ENCODE data around the gene CLDN6.
A peak's percentile ranks its signal among the peaks of the same experiment; 100 is the strongest.
"Not testable (repeated sequence)": the region's sequence is repeated elsewhere in the genome, so short reads cannot be mapped to it uniquely, and the experiment has no call there.

CLDN6 gene

GRCh38 chr16:3017794-3018506 is at the start of gene CLDN6:
CLDN6 (minus strand) TSS chr16:3018183; CDS start chr16:3016021, 2,162 bp downstream.
- no peak for DNase-seq

GRCh38 chr16:3066440-3066748 is 48.4 kb upstream of the CLDN6 start:
- DNase-seq = no peak

GRCh38 chr16:3065742-3066439 is 47.9 kb upstream of the CLDN6 start:
- DNase-seq = no peak

- DNase-seq = peak; percentile 72
Measured at GRCh38 chr16:3065069-3065741, 47.2 kb upstream of the CLDN6 start, which contains the start of gene IL32. IL32 (plus strand) TSS chr16:3065640; CDS start chr16:3065812, 172 bp downstream.

GRCh38 chr16:3063625-3064386 is 45.8 kb upstream of the CLDN6 start:
- no peak for DNase-seq

- no peak for DNase-seq
Measured at GRCh38 chr16:3062553-3062952, 44.6 kb upstream of the CLDN6 start.

GRCh38 chr16:3060339-3061127 is 42.5 kb upstream of the CLDN6 start:
- DNase-seq = no peak

GRCh38 chr16:3059723-3060242 is 41.8 kb upstream of the CLDN6 start:
- no peak for DNase-seq

- DNase-seq = peak; percentile 87
Measured at GRCh38 chr16:3059041-3059722, 41.2 kb upstream of the CLDN6 start.

- peak; percentile 58 for DNase-seq
Measured at GRCh38 chr16:3058139-3059030, 40.4 kb upstream of the CLDN6 start.

- DNase-seq = no peak
Measured at GRCh38 chr16:3057181-3058138, 39.5 kb upstream of the CLDN6 start.

- DNase-seq = no peak
Measured at GRCh38 chr16:3056336-3057180, 38.6 kb upstream of the CLDN6 start.

- not testable (repeated sequence) for DNase-seq
Measured at GRCh38 chr16:3055734-3056115, 37.7 kb upstream of the CLDN6 start.

GRCh38 chr16:3054965-3055733 is 37.2 kb upstream of the CLDN6 start:
- no peak for DNase-seq

- DNase-seq = peak; percentile 33
Measured at GRCh38 chr16:3053330-3053710, 35.3 kb upstream of the CLDN6 start.

- DNase-seq = not testable (repeated sequence)
Measured at GRCh38 chr16:3052571-3053329, 34.8 kb upstream of the CLDN6 start.

- DNase-seq = no peak
Measured at GRCh38 chr16:3051494-3051893, 33.5 kb upstream of the CLDN6 start.
